Measurements from ENCODE around the gene LRRC47. TPM values are rescaled to one million over a fixed set of nuclear protein-coding genes. Genes with fewer than 3 reads are reported as not detected.
"Not testable (repeated sequence)": the region's sequence is repeated elsewhere in the genome, so short reads cannot be mapped to it uniquely, and the experiment has no call there.

The LRRC47 gene
- total and polyA plus RNA-seq, 12 donors, result 16.9 to 58.3 (median 44.7) TPM

GRCh38 chr1:3752400-3752945 lies 43.8 kb downstream of the LRRC47 start, which contains the start of gene CCDC27:
CCDC27 (plus strand) TSS chr1:3752450; CDS start chr1:3752482, 32 bp downstream.
- H3K27ac ChIP-seq, result no peak within 1 kb of the TSS
- H3K9me3 ChIP-seq (replicated peaks in 1 of 3), result no peaks in the 10 kb centered on the region
- peaks cover 0 to 5% of the 10 kb centered on the region in 2 donors for H3K4me1 ChIP-seq (replicated peaks in 1 of 2)
- no peak for DNase-seq
- H3K36me3 ChIP-seq (replicated peaks in 1 of 2), result no peaks in the 10 kb centered on the region
- H3K27me3 ChIP-seq, result peaks cover 4% of the 10 kb centered on the region
- intact Hi-C loops (cut with DNase I), result no loop called here
- H3K4me3 ChIP-seq, result no peak within 1 kb of the TSS
- WGBS, 4 donors, result 77 to 90% (median 88%) methylated on average over 7 to 17 of the region's 17 CpGs
- no peak for TF ChIP-seq CTCF (IDR thresholded peaks at IDR 0.05)
- no peak for TF ChIP-seq POLR2A (IDR thresholded peaks at IDR 0.05)

- H3K4me1 ChIP-seq (replicated peaks in 1 of 2), result peaks cover 7 to 18% of the 10 kb centered on the region in 2 donors
- no peak for DNase-seq
- TF ChIP-seq POLR2A (IDR thresholded peaks at IDR 0.05), result no peak
- H3K27ac ChIP-seq, result no peak overlapping the region
- intact Hi-C loops (cut with DNase I), result no loop called here
- peaks cover 4% of the 10 kb centered on the region for H3K27me3 ChIP-seq
- no peak overlapping the region for H3K4me3 ChIP-seq
- no peaks in the 10 kb centered on the region for H3K9me3 ChIP-seq (replicated peaks in 1 of 3)
- WGBS, 4 donors, result 31 to 60% (median 53%) methylated on average over 6 of the region's 6 CpGs
- no peaks in the 10 kb centered on the region for H3K36me3 ChIP-seq (replicated peaks in 1 of 2)
Measured at GRCh38 chr1:3750741-3751140, 45.6 kb downstream of the LRRC47 start.

- DNase-seq, result no peak
- intact Hi-C loops (cut with DNase I), result loop anchor here in 1 of 2 donors (10.0 kb wide), 1 partner anchor 45 kb away; the partner anchor contains the start of gene LRRC47
- no peaks in the 10 kb centered on the region for H3K36me3 ChIP-seq (replicated peaks in 1 of 2)
- H3K4me1 ChIP-seq (replicated peaks in 1 of 2), result peaks cover 7 to 20% of the 10 kb centered on the region in 2 donors
- H3K27ac ChIP-seq, result no peak overlapping the region
- no peaks in the 10 kb centered on the region for H3K9me3 ChIP-seq (replicated peaks in 1 of 3)
- WGBS, 4 donors, result 62 to 73% (median 65%) methylated on average over 5 of the region's 5 CpGs
- H3K4me3 ChIP-seq, result no peak overlapping the region
- TF ChIP-seq CTCF (IDR thresholded peaks at IDR 0.05), result no peak
- TF ChIP-seq POLR2A (IDR thresholded peaks at IDR 0.05), result no peak
- H3K27me3 ChIP-seq, result peaks cover 4% of the 10 kb centered on the region
Measured at GRCh38 chr1:3749512-3749911, 46.8 kb downstream of the LRRC47 start.

GRCh38 chr1:3748316-3748900 lies 47.9 kb downstream of the LRRC47 start:
- H3K9me3 ChIP-seq (replicated peaks in 1 of 3); H3K36me3 ChIP-seq (replicated peaks in 1 of 2); H3K27ac ChIP-seq; H3K27me3 ChIP-seq; H3K4me3 ChIP-seq; DNase-seq: not testable (repeated sequence)
- intact Hi-C loops (cut with DNase I), result loop anchor here in 1 of 2 donors (10.0 kb wide), 1 partner anchor 46 kb away; the partner anchor contains the start of gene LRRC47
- peaks cover 7 to 20% of the 10 kb centered on the region in 2 donors for H3K4me1 ChIP-seq (replicated peaks in 1 of 2)
- WGBS, 4 donors, result 75 to 79% (median 77%) methylated on average over 15 of the region's 15 CpGs

GRCh38 chr1:3747903-3748302 lies 48.4 kb downstream of the LRRC47 start:
- DNase-seq, result no peak
- Histone ChIP-seq H3K36me3 (replicated peaks in 1 of 2) (no peaks in the 10 kb centered on the region), H3K9me3 (replicated peaks in 1 of 3) (no peaks in the 10 kb centered on the region), H3K27ac (no peak overlapping the region), H3K27me3 (no peaks in the 10 kb centered on the region), H3K4me1 (replicated peaks in 1 of 2) (peaks cover 7 to 20% of the 10 kb centered on the region in 2 donors), H3K4me3 (peak overlapping the region in 1 of 4 donors; percentile 89)
- TF ChIP-seq POLR2A (IDR thresholded peaks at IDR 0.05), result no peak
- TF ChIP-seq CTCF (IDR thresholded peaks at IDR 0.05), result no peak
- intact Hi-C loops (cut with DNase I), result loop anchor here in 1 of 2 donors (10.0 kb wide), 1 partner anchor 47 kb away; the partner anchor contains the start of gene LRRC47
- 69 to 77% (median 74%) methylated on average over 12 to 13 of the region's 13 CpGs for WGBS, 4 donors
